Measurements from ENCODE around the gene PARK7. TPM values are rescaled to one million over a fixed set of nuclear protein-coding genes. Genes with fewer than 3 reads are reported as not detected.

PARK7 gene
- total RNA-seq, 2 donors from 2014 or later: 247 to 273 TPM

DNA sequence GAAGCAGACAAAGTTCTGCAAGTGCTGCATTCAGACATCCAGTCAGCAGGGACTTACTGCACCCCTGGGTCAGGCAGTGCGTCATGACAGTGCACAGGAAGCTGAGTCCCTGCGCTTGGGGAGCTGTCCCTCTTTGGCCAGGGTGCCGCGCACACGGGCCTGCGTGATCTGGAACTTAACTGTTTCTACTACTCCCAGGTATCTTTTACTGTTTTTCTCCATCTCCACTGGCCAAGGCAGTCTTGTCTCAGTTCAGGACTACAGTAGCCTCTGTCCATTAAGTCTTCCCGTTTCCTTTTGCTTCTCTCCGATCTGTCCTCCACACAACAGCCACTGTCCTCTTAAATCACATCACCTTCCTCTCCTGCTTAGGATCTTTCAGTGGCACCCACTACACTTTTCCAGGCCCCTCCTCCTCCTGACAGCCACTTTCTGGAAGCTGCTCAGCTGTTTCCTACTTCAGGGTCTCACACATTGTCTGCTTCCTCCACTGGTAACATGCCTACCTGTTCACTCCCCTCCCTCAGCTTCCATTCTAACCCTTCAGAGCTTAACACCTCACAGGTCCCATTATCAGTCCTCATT, 48.7 kb downstream of the PARK7 start:
- no peak for DNase-seq
- H3K4me1 Mint-ChIP-seq (ENCODE audit: low read depth): peaks cover 5% of the 10 kb centered on the region
- no peaks in the 10 kb centered on the region for H3K36me3 Mint-ChIP-seq (ENCODE audit: insufficient read depth in 2 of 2)
- no peaks in the 10 kb centered on the region for H3K9me3 Mint-ChIP-seq
- H3K4me3 Mint-ChIP-seq: no peak overlapping the region
- H3K27me3 Mint-ChIP-seq (ENCODE audit: low read depth): no peaks in the 10 kb centered on the region
- no peak overlapping the region for H3K27ac Mint-ChIP-seq
- no peak for ATAC-seq (replicated peaks in 1 of 2)

DNA sequence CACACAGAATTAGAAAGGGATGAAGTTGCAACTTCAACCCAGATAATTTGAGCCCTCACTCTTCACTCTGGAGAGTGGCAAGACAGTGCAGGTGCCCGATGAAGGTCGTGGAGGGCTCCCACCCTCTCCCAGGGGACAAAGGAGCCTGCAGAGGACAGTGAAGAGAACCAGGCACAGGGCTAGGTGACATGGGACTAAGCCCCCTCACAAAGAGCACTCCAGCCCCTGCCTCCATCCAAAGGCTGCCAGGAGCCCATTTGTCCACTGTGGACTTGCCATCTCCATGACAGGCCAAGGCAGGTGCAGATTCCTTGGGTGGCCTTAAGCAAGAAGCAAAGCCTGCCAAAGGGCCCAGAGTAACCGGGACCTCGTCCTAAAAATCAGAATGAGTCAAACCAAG, 49.5 kb downstream of the PARK7 start:
- Mint-ChIP-seq H3K4me1 (ENCODE audit: low read depth) (peaks cover 9% of the 10 kb centered on the region), H3K9me3 (no peaks in the 10 kb centered on the region), H3K36me3 (ENCODE audit: insufficient read depth in 2 of 2) (no peaks in the 10 kb centered on the region), H3K27ac (no peak overlapping the region), H3K4me3 (no peak overlapping the region), H3K27me3 (ENCODE audit: low read depth) (peaks cover 8% of the 10 kb centered on the region)
- no peak for DNase-seq
- no peak for ATAC-seq (replicated peaks in 1 of 2)

DNA sequence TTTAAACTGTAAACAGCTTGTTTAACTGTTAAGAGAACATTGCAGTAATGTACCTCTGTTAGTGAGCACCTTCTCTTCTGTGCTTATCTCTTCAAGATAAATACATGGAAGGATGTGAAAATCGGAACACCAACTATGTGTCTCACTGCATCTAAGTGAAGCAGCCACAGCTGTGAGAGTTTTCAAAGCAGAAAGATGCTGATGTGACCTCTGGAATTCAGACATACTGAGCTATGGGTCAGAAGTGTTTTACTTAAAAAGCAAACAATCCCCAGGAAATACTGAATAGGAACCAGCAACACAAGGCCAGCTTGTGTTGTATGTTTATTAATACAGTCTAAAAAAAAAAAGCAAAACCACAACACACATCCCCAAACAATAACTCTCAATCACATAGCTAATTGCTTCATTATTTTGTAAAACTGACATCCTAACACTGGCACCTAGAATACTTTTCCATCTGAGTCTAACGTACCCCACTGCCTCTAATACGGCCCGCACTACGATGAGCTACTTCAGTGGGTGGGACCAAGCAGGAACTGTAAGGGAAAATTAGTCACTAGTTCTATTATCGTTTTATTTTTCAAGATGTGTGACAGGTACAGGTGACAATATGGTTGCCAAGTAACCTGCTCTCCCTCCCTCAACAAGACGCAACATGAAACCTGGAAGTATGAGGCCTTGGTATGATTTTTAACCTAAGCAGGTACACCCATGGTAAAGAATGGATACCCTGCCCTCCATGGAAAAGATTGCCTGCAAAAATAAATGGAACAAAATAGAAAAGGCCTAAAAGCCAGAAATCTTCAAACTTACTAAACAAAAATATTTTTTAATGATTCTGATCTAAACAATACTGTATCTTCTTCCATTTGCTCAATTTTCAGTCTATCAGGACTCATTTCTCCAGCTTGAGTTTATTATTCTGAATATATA, 50.7 kb downstream of the PARK7 start:
- Mint-ChIP-seq H3K4me3 (no peak overlapping the region), H3K27ac (no peak overlapping the region), H3K9me3 (no peaks in the 10 kb centered on the region), H3K36me3 (ENCODE audit: insufficient read depth in 2 of 2) (no peaks in the 10 kb centered on the region), H3K4me1 (ENCODE audit: low read depth) (peaks cover 9% of the 10 kb centered on the region), H3K27me3 (ENCODE audit: low read depth) (peaks cover 19% of the 10 kb centered on the region)
- no peak for ATAC-seq (replicated peaks in 1 of 2)
- DNase-seq: no peak

DNA sequence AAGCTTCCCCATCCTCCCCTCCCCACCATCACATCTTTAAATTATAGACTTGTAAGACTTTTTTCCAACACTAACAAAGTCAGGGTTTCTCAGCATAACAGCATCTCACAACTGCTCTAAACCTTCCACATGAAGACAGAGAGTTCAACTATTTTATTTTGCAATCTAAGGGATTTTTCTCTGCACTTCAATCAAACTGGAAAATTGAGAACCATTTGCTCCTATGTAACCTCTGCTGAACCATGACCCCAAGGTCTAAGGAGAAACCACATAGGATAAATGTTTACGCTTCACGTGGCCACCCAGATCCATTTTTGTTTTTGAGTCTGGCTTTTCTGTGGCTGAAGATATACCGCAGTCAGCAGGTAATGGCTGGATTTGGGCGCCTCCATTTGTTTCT, 51.4 kb downstream of the PARK7 start:
- peaks cover 9% of the 10 kb centered on the region for H3K4me1 Mint-ChIP-seq (ENCODE audit: low read depth)
- no peak overlapping the region for H3K4me3 Mint-ChIP-seq
- H3K27ac Mint-ChIP-seq: no peak overlapping the region
- DNase-seq: no peak
- H3K36me3 Mint-ChIP-seq (ENCODE audit: insufficient read depth in 2 of 2): no peaks in the 10 kb centered on the region
- H3K27me3 Mint-ChIP-seq (ENCODE audit: low read depth): peaks cover 27% of the 10 kb centered on the region
- no peak for ATAC-seq (replicated peaks in 1 of 2)
- H3K9me3 Mint-ChIP-seq: no peaks in the 10 kb centered on the region

DNA sequence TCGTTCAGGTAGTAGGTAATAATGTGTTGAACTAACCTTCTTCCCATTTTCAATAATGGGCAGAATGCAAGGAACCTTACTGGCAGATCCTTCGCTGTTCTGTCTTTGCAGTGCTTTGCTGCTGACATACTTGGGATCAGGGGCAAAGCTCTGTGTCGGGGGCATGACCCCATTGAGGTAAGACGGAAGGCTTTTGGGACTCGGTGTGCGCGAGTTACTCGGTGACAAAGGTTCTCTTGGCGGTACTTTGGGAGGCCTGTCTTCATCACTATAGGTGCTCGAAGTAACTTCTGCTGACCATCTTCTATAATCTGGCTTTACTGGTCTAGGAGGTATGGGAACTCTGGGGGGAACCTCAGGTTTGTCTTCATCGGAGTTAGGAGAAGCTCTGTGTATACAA, 51.9 kb downstream of the PARK7 start:
- H3K4me1 Mint-ChIP-seq (ENCODE audit: low read depth): peaks cover 9% of the 10 kb centered on the region
- no peak for DNase-seq
- H3K9me3 Mint-ChIP-seq: no peaks in the 10 kb centered on the region
- no peaks in the 10 kb centered on the region for H3K36me3 Mint-ChIP-seq (ENCODE audit: insufficient read depth in 2 of 2)
- H3K27ac Mint-ChIP-seq: no peak overlapping the region
- no peak overlapping the region for H3K4me3 Mint-ChIP-seq
- no peak for ATAC-seq (replicated peaks in 1 of 2)
- peaks cover 31% of the 10 kb centered on the region for H3K27me3 Mint-ChIP-seq (ENCODE audit: low read depth)

DNA sequence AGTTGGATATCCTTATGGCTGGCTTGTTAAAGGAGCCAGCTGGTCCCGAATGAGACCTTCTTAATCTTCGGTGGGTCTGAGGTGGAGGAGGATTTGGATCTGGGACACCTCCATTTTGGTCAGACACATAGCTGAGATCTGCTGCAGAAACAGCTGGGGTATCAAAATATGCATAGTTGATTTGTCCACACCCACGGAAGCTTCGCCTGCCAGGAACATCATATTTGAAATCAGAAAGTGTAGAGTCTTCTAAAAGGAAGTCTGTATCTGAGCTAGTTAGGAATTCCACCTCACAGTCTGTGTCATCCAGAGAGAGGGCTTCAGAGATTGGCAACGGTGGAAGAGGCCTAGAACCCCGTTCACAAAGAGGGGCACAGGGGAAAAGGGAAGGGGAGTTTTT, 52.3 kb downstream of the PARK7 start:
- no peaks in the 10 kb centered on the region for H3K36me3 Mint-ChIP-seq (ENCODE audit: insufficient read depth in 2 of 2)
- peaks cover 9% of the 10 kb centered on the region for H3K4me1 Mint-ChIP-seq (ENCODE audit: low read depth)
- DNase-seq: no peak
- no peaks in the 10 kb centered on the region for H3K9me3 Mint-ChIP-seq
- peaks cover 35% of the 10 kb centered on the region for H3K27me3 Mint-ChIP-seq (ENCODE audit: low read depth)
- ATAC-seq (replicated peaks in 1 of 2): no peak
- H3K4me3 Mint-ChIP-seq: no peak overlapping the region
- no peak overlapping the region for H3K27ac Mint-ChIP-seq

DNA sequence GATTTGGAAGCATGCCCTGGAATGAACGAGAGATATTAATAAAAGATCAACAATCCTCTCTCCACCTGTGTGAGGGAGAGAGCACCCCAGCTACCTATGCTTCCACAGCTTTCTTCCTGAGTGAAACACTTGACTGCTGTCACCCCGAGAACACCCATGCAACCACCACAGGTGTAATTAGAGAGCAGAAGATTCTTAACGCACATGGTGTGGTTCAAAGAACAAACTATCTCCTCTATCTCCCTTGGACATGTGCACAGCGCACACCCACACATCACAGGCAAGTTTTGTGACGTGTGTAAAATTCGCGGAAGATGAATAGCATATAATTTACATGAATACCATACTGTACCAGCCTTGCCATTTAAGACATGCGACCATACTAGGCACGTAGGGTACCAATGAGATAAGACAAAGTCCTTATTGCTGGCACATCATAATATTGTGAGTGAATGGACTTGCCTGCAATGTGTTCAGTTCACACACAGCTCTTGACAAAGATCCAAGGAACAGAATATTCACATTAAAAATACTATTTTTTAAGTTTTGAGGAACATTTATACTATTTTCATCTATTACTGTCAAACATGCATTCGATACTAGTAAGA, 53.0 kb downstream of the PARK7 start:
- ATAC-seq (replicated peaks in 1 of 2): no peak
- Mint-ChIP-seq H3K36me3 (ENCODE audit: insufficient read depth in 2 of 2) (no peaks in the 10 kb centered on the region), H3K4me3 (no peak overlapping the region)

DNA sequence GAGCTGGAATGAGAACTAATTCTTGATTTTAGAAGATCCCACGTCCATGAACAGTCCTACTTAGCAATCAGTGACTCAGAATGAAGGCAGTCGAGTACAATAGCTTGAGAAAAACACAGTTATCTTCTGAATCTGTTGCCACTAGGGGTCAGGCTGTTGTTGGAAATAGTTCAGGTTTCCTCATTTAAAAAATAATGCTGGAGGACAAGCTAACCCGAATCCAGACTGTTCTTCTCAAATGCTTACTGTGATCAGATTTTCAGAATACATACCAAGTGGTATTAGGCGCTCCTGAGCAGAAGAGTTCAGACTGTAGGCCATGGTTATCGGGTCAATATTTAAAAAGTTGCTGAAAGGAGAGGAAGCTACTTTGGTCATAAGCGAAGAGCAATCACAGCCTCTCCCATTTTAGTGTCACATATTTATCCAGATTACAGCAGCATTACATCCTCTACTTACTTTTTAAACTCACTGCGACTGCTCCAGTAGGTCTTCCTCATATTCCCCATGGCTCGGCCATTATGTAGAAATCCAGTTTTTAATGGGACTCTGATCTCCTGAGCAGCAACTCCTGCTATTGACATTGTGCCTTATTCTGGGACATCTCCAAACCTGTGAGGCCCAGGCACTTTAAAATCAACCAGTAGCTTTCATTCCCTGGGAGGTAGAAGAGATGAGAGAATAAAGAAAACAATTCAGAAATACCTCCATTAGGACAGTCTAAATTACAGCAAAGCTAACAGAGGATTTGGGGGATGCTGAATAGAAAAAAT, 53.7 kb downstream of the PARK7 start:
- DNase-seq: peak; percentile 43 to 50
- Mint-ChIP-seq H3K4me1 (ENCODE audit: low read depth) (peaks cover 9% of the 10 kb centered on the region), H3K9me3 (no peaks in the 10 kb centered on the region), H3K36me3 (ENCODE audit: insufficient read depth in 2 of 2) (no peaks in the 10 kb centered on the region), H3K27ac (no peak overlapping the region), H3K4me3 (no peak overlapping the region), H3K27me3 (ENCODE audit: low read depth) (peaks cover 39% of the 10 kb centered on the region)
- peak; percentile 59 to 66 for ATAC-seq (replicated peaks in 1 of 2)

More for the DNA sequence above, 53.0 kb downstream of the PARK7 start:
- no peak for DNase-seq
- Mint-ChIP-seq H3K4me1 (ENCODE audit: low read depth) (peaks cover 9% of the 10 kb centered on the region), H3K27ac (no peak overlapping the region), H3K27me3 (ENCODE audit: low read depth) (peaks cover 39% of the 10 kb centered on the region), H3K9me3 (no peaks in the 10 kb centered on the region)

DNA sequence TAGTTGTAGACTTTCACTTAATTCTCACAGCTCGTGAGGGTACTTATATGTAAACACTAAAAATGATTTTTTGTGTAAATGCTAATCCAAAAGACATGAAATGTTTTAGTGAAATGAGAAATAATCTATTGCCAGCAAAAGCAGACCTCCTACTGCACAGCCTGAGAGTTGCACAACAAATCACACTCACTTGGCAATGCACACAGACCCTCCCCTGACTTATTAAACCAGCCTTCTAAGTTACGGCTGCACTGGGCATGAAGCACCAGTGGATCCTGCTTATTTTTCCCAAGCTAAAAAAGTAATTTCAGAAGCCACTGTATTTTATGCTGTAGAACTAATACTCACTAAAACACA, 54.3 kb downstream of the PARK7 start:
- DNase-seq: no peak
- H3K36me3 Mint-ChIP-seq (ENCODE audit: insufficient read depth in 2 of 2): no peaks in the 10 kb centered on the region
- no peaks in the 10 kb centered on the region for H3K9me3 Mint-ChIP-seq
- H3K4me3 Mint-ChIP-seq: no peak overlapping the region
- peaks cover 9% of the 10 kb centered on the region for H3K4me1 Mint-ChIP-seq (ENCODE audit: low read depth)
- peaks cover 39% of the 10 kb centered on the region for H3K27me3 Mint-ChIP-seq (ENCODE audit: low read depth)
- ATAC-seq (replicated peaks in 1 of 2): no peak
- no peak overlapping the region for H3K27ac Mint-ChIP-seq

DNA sequence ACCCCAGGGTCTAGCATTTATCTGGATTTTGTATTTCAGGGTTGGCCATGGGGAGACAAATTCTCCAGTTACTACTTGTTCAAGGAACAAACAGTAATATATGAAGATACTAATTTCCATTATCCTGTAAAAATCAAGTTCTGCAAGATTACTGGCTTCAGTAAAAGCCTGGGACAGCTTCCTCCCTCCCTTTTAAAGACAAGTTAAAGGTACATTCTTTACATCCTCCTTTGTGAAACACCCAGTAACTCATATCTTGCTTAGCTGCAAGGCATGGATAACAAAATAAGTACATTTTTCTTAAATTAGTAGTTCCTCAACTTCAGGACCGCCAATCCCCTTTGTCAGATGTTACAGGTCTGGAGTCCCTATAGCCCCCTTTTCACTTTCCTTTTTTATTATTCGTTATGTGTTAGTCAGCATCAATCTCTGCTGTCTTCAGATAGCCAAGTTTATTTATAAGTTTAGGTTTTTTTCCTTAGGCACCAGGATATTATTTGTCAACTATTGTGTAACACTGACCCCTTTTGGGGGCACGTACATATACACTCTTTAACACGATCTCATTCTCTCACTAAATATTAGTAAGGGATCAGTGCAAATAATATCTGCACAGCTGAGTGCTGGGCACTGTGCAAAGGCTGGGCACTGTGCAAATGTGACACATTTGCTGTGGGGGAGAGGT, 54.8 kb downstream of the PARK7 start:
- ATAC-seq (replicated peaks in 1 of 2) (no peak), DNase-seq (no peak)
- H3K27ac Mint-ChIP-seq: no peak overlapping the region
- peaks cover 39% of the 10 kb centered on the region for H3K27me3 Mint-ChIP-seq (ENCODE audit: low read depth)
- H3K4me3 Mint-ChIP-seq: no peak overlapping the region
- peaks cover 9% of the 10 kb centered on the region for H3K4me1 Mint-ChIP-seq (ENCODE audit: low read depth)
- no peaks in the 10 kb centered on the region for H3K9me3 Mint-ChIP-seq
- H3K36me3 Mint-ChIP-seq (ENCODE audit: insufficient read depth in 2 of 2): no peaks in the 10 kb centered on the region

DNA sequence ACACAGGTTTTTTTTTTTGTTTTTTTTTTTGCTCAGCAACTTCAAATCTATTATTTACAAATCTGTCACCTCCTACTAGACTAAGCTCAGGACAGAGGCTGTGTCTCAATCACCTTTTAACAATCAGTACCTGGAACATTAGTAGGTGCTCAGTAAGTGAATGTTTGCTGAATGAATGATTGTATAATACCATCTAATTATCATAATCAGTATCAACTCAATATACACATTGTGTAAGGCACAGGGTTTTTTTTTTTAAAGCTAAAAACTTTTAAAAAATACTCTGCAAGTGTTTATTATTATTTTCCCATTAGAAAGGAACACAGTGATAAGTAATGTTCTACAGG, 55.4 kb downstream of the PARK7 start:
- H3K9me3 Mint-ChIP-seq: no peaks in the 10 kb centered on the region
- no peak overlapping the region for H3K27ac Mint-ChIP-seq
- H3K36me3 Mint-ChIP-seq (ENCODE audit: insufficient read depth in 2 of 2): no peaks in the 10 kb centered on the region
- H3K27me3 Mint-ChIP-seq (ENCODE audit: low read depth): peaks cover 43% of the 10 kb centered on the region
- DNase-seq (no peak), ATAC-seq (replicated peaks in 1 of 2) (no peak)
- no peak overlapping the region for H3K4me3 Mint-ChIP-seq
- H3K4me1 Mint-ChIP-seq (ENCODE audit: low read depth): peaks cover 9% of the 10 kb centered on the region

DNA sequence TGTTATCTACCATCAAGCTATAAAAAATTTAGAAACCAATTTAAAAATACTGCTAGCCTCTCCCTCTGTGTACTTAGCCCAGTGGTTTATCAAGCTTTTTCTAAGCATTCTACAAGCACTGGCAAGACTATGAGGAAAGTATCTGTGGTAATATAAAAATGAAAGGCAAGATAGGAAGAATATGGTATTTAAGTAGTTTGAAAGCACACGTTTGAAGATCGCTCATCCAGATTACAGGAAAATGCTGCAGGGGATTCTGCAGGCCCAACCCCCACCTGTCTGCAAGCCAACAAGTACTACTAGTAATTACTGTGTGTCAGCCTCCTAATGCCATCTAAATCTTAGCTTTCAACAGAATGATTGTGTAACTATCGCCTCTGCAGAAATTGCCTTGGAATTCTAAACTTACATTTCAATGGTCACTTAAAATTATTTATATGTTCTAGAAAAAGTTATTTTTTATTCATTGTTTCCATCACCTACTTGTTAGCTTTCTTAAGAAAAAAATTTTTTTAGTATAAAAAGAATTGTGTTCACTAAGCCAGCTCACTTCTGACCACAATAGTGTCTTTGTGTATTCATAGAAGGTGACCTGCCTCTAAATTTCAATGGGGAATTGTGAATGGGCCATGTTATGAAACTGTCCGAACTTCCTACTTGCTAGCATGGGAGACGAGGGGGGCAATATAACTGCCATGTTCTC, 56.1 kb downstream of the PARK7 start:
- DNase-seq: no peak
- Mint-ChIP-seq H3K27me3 (ENCODE audit: low read depth) (peaks cover 51% of the 10 kb centered on the region), H3K36me3 (ENCODE audit: insufficient read depth in 2 of 2) (no peaks in the 10 kb centered on the region), H3K9me3 (no peaks in the 10 kb centered on the region), H3K4me3 (no peak overlapping the region), H3K27ac (no peak overlapping the region), H3K4me1 (ENCODE audit: low read depth) (peaks cover 9% of the 10 kb centered on the region)
- ATAC-seq (replicated peaks in 1 of 2): no peak
